ENCODE measurements around the gene JMJD4. TPM values are rescaled to one million over a fixed set of nuclear protein-coding genes. Genes with fewer than 3 reads are reported as not detected.

Gene JMJD4
- total and polyA plus RNA-seq, 2 of the 8 experiments (the other 6 are each of a cell fraction or from before 2014, with no cell fraction given), result 13.2 to 23.3 TPM

DNA sequence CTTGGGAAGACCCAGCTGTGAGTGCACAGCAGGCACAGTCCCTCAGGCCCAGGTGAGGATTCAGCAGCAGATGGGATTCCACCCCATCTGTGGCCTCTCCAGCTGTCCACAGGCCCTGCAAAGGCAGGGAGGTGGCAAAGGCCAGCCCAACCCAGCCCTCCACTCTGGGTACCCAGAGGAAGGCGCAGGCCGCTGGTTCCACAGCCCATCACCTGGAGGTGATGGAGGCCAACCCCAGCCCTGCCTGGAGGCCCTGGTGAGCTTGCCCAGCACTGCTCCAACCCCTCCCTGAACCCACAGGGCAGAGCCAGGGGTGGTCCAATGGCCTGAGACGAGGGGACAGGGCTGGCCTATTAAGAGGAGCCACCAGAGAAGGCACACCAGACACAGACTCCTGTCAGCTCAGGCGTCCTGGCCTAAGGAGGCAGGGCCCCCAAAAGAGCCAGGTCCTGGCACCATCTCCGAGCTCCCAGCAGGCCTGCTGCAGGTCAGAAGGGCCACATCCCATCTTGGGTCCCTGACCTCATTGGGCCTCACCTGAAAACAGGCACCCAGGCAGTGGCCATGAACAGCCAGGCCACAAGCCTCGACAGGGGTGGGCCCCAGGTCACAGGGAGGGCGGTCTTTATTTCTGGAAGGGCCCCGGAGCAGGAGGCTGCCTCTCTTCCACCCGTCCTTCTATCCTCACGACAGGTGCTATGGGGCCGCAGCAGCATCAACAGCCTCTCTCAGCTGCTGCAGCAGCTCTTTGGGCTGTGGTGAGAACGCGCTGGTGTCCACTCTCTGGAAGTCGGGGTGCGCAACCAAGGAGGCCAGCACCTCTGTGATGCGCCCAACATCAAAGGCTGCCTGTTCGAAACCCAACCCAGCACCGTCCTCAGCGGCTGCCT lies 3.2 kb downstream of the JMJD4 start:
- WGBS, 2 experiments (ENCODE audit: extremely low coverage in 1 of 2, insufficient coverage in 1 of 2, insufficient read length in 1 of 2, insufficient replicate concordance in 2 of 2, low coverage in 1 of 2, low lambda C conversion rate in 2 of 2, missing lambda C conversion rate in 1 of 2), result 95% methylated on average over 14 of the region's 19 CpGs; no CpG with 5 or more reads in 1 of the 2 experiments
- Histone ChIP-seq H2AFZ (ENCODE audit: low read length) (no peak overlapping the region), H2BK15ac (ENCODE audit: low read length) (no peak overlapping the region), H3K14ac (ENCODE audit: insufficient read length) (no peak overlapping the region), H3K23ac (ENCODE audit: insufficient read length) (no peak overlapping the region), H3K27ac (ENCODE audit: low read depth, low read length) (no peak overlapping the region), H3K4ac (replicated peaks; ENCODE audit: insufficient read length, low read depth, low read length) (no peak overlapping the region), H4K20me1 (replicated peaks in 1 of 2; ENCODE audit: control insufficient read depth in 1 of 2, insufficient read depth in 2 of 2, low read length in 2 of 2) (peaks cover 3 to 29% of the 10 kb centered on the region in 2 experiments), H3K36me3 (ENCODE audit: control insufficient read depth in 2 of 4, insufficient read depth in 4 of 4, low read length in 3 of 4) (peaks cover 6 to 23% (median 11%) of the 10 kb centered on the region in 4 experiments; a peak in 6 of 8 replicates), H4K5ac (ENCODE audit: insufficient read length, low read depth, low read length) (no peak overlapping the region), H3K18ac (ENCODE audit: extremely low read depth, low read length) (no peak overlapping the region), H2BK20ac (ENCODE audit: low read length) (no peak overlapping the region), H2AK5ac (ENCODE audit: low read depth, low read length) (no peak overlapping the region), H3K27me3 (replicated peaks in 1 of 4; ENCODE audit: control insufficient read depth in 3 of 4, extremely low read depth in 1 of 4, insufficient read depth in 3 of 4, low read length in 3 of 4) (no peaks in the 10 kb centered on the region), H3K4me2 (ENCODE audit: insufficient read depth in 1 of 2, low read depth in 2 of 2, low read length in 2 of 2) (no peak overlapping the region), H2BK12ac (ENCODE audit: low read depth, low read length) (no peak overlapping the region), H3K4me3 (ENCODE audit: extremely low read depth in 1 of 4, insufficient read depth in 2 of 4, low read depth in 3 of 4, low read length in 4 of 4) (no peak overlapping the region), H3K23me2 (ENCODE audit: low read depth, low read length) (peaks cover 13% of the 10 kb centered on the region), H3K56ac (replicated peaks; ENCODE audit: insufficient read length, low read depth, low read length) (no peak overlapping the region), H3K4me1 (replicated peaks in 1 of 4; ENCODE audit: control insufficient read depth in 3 of 4, insufficient read depth in 4 of 4, low read length in 3 of 4) (peaks cover 0 to 20% (median 15%) of the 10 kb centered on the region in 4 experiments; a peak in 6 of 7 replicates), H3K9ac (replicated peaks in 1 of 4; ENCODE audit: extremely low read depth in 1 of 4, low read depth in 3 of 4, low read length in 3 of 4) (no peak overlapping the region; a peak in 1 of 7 replicates), H3K9me3 (ENCODE audit: insufficient read depth in 2 of 2, low read depth in 1 of 2, low read length in 1 of 2) (no peaks in the 10 kb centered on the region), H4K8ac (ENCODE audit: extremely low read depth, insufficient read depth, low read length) (no peak overlapping the region; the same call in 1 of the 2 replicates), H3K79me2 (ENCODE audit: control insufficient read depth in 1 of 2, insufficient read depth in 2 of 2, low read length in 2 of 2) (peaks cover 3 to 27% of the 10 kb centered on the region in 2 experiments; a peak in 3 of 4 replicates), H2BK5ac (ENCODE audit: low read depth, low read length) (no peak overlapping the region), H3K79me1 (ENCODE audit: low read depth, low read length) (peaks cover 14% of the 10 kb centered on the region), H2BK120ac (replicated peaks; ENCODE audit: low read depth, low read length) (no peak overlapping the region), H4K91ac (replicated peaks; ENCODE audit: insufficient read length, low read length) (no peak overlapping the region)
- POLR2A ChIA-PET (ENCODE audit: partially characterized antibody), result interaction anchor here (0.6 to 1.3 kb wide), 2 partner anchors 34 to 238 kb away, joined by 3 read pairs; no protein-coding TSS in a partner anchor
- CTCF ChIA-PET (ENCODE audit: partially characterized antibody), result interaction anchor here (0.9 to 2.9 kb wide), 9 partner anchors 10 to 251 kb away, joined by 3 to 11 read pairs (median 3); no protein-coding TSS in a partner anchor
- DNase-seq (ENCODE audit: low read depth in 1 of 2, low spot score in 2 of 2), result no peak
- FAIRE-seq, result no peak
- TF ChIP-seq BCL11A (IDR thresholded peaks at IDR 0.05; ENCODE audit: low read depth in 2 of 2, low read length in 2 of 2), result no peak

Measured in H1 (cell line).